IMR-90 (cell line): ENCODE measurements around the gene KIAA1614. TPM values are rescaled to one million over a fixed set of nuclear protein-coding genes. Genes with fewer than 3 reads are reported as not detected.

Experiments
- ATAC-seq: fragments of 200-7000 bp; cut with Tn5 transposase; 2 replicates; pipeline ENCODE4 v1.9.1; 2020; ENCODE audit warnings: low read depth, mild to moderate bottlenecking, moderate library complexity
- BruUV-seq: library from RNA; stranded (reverse); fragments of 400-500 nt; replicated peaks from 2 replicates; lab custom pipeline; 2021; lab: Mats Ljungman, UMichigan
- CTCF ChIA-PET: fragments of 300-600 bp; formaldehyde crosslinking; extraction: SDS; loops from one replicate; lab custom pipeline; 2021; ENCODE audit warnings: antibody characterized with exemption; lab: Yijun Ruan, JAX
- POLR2A ChIA-PET: fragments of 300-600 bp; sonication (Branson Sonifier 250); formaldehyde crosslinking; loops from one replicate; lab custom pipeline; 2022; ENCODE audit warnings: antibody characterized with exemption; ENCODE audit not compliant: unreplicated experiment; lab: Charles Lee
- DNase-seq: peaks from one replicate; pipeline ENCODE4 v3.0.0; 2013
- H2AFZ ChIP-seq: replicated peaks from 2 replicates; pipeline ENCODE3; 2013; ENCODE audit warnings: low read length, mild to moderate bottlenecking; ENCODE audit not compliant: poor library complexity
- H2AK5ac ChIP-seq: 2 replicates; pipeline ENCODE4 v1.6.1; 2013; ENCODE audit warnings: low read depth, low read length, inconsistent platforms
- H2AK9ac ChIP-seq: replicated peaks from 2 replicates; pipeline ENCODE3; 2013; ENCODE audit warnings: mild to moderate bottlenecking, low read depth, low read length, moderate library complexity; ENCODE audit not compliant: poor library complexity
- H2BK120ac ChIP-seq: 2 replicates; pipeline ENCODE4 v1.6.1; 2013; ENCODE audit warnings: low read depth, low read length, inconsistent platforms
- H2BK15ac ChIP-seq: 3 replicates; pipeline ENCODE4 v1.6.1; 2013; ENCODE audit warnings: low read depth, low read length, inconsistent platforms
- H2BK20ac ChIP-seq: 2 replicates; pipeline ENCODE4 v1.6.1; 2013; ENCODE audit warnings: low read depth, mild to moderate bottlenecking, inconsistent platforms, low read length, moderate library complexity
- H2BK5ac ChIP-seq: 2 replicates; pipeline ENCODE4 v1.6.1; 2013; ENCODE audit warnings: mild to moderate bottlenecking, low read depth, low read length, inconsistent platforms; ENCODE audit not compliant: poor library complexity, severe bottlenecking
- H3K14ac ChIP-seq: replicated peaks from 2 replicates; pipeline ENCODE4 v1.6.1; 2013; ENCODE audit warnings: low read depth, low read length, inconsistent platforms
- H3K18ac ChIP-seq: 2 replicates; pipeline ENCODE4 v1.6.1; 2013; ENCODE audit warnings: low read depth, low read length, control low read depth
- H3K23ac ChIP-seq: 2 replicates; pipeline ENCODE4 v1.6.1; 2013; ENCODE audit warnings: low read depth, low read length, inconsistent platforms
- H3K27ac ChIP-seq: 2 replicates; pipeline ENCODE4 v1.5.1; 2013; ENCODE audit warnings: mild to moderate bottlenecking, control low read depth, low read length; ENCODE audit not compliant: insufficient read depth
- H3K27me3 ChIP-seq: 2 replicates; pipeline ENCODE4 v1.6.1; 2013; ENCODE audit warnings: low read length; ENCODE audit not compliant: control insufficient read depth, insufficient read depth
- H3K36me3 ChIP-seq: 2 replicates; pipeline ENCODE4 v1.6.1; 2013; ENCODE audit warnings: low read length, mixed read lengths; ENCODE audit not compliant: control insufficient read depth, insufficient read depth
- H3K4ac ChIP-seq: 2 replicates; pipeline ENCODE4 v1.6.1; 2013; ENCODE audit warnings: low read depth, low read length, inconsistent platforms
- H3K4me1 ChIP-seq: 2 replicates; pipeline ENCODE4 v1.6.1; 2013; ENCODE audit warnings: low read length, mixed read lengths; ENCODE audit not compliant: control insufficient read depth, insufficient read depth
- H3K4me2 ChIP-seq: 2 replicates; pipeline ENCODE4 v1.6.1; 2013; ENCODE audit warnings: low read depth, mild to moderate bottlenecking, control low read depth, low read length, moderate library complexity
- H3K4me3 ChIP-seq: 2 replicates; pipeline ENCODE4 v1.5.1; 2013; ENCODE audit warnings: low read depth, mild to moderate bottlenecking, control low read depth, low read length, moderate library complexity; ENCODE audit not compliant: insufficient read depth
- H3K56ac ChIP-seq: 2 replicates; pipeline ENCODE4 v1.6.1; 2013; ENCODE audit warnings: low read length, inconsistent platforms; ENCODE audit not compliant: insufficient read depth; ENCODE audit errors: extremely low read depth
- H3K79me1 ChIP-seq, 2 experiments: 2 replicates each; pipeline ENCODE4 v1.6.1; 2013; ENCODE audit warnings: low read length in 2 of 2, inconsistent platforms in 1 of 2, low read depth in 1 of 2
- H3K9ac ChIP-seq: 2 replicates; pipeline ENCODE4 v1.6.1; 2013; ENCODE audit warnings: low read depth, low read length, control low read depth
- H3K9me1 ChIP-seq: 2 replicates; pipeline ENCODE4 v1.6.1; 2013; ENCODE audit warnings: low read length, inconsistent platforms; ENCODE audit not compliant: insufficient read depth
- H3K9me3 ChIP-seq: 2 replicates; pipeline ENCODE4 v1.6.1; 2013; ENCODE audit warnings: low read length; ENCODE audit not compliant: control insufficient read depth, insufficient read depth
- H4K20me1 ChIP-seq: 2 replicates; pipeline ENCODE4 v1.6.1; 2013; ENCODE audit warnings: low read length, inconsistent platforms; ENCODE audit not compliant: insufficient read depth
- H4K5ac ChIP-seq: 2 replicates; pipeline ENCODE4 v1.6.1; 2013; ENCODE audit warnings: mild to moderate bottlenecking, low read depth, low read length, control low read depth
- H4K8ac ChIP-seq, 2 experiments: 2 replicates each; pipeline ENCODE4 v1.6.1; 2013; ENCODE audit warnings: low read depth in 2 of 2, low read length in 2 of 2, control low read depth in 1 of 2, inconsistent platforms in 1 of 2
- H4K91ac ChIP-seq: 2 replicates; pipeline ENCODE4 v1.6.1; 2013; ENCODE audit warnings: low read depth, low read length, inconsistent platforms; ENCODE audit not compliant: insufficient read depth
- BHLHE40 ChIP-seq: fragments of 150-350 bp; IDR thresholded peaks from 2 replicates; pipeline ENCODE4 v1.6.1; 2016; ENCODE audit warnings: mild to moderate bottlenecking, low read depth, low read length
- MAFK ChIP-seq: IDR thresholded peaks from 2 replicates; pipeline ENCODE4 v1.6.1; 2012; ENCODE audit warnings: low read depth, low read length, improper control_type of control experiment
- MAZ ChIP-seq: IDR thresholded peaks from 2 replicates; pipeline ENCODE4 v1.6.1; 2012; ENCODE audit warnings: low read depth, mild to moderate bottlenecking, low read length, improper control_type of control experiment, moderate library complexity, borderline replicate concordance
- RFX5 ChIP-seq: IDR thresholded peaks from 2 replicates; pipeline ENCODE4 v1.8.0; 2012; ENCODE audit warnings: low read depth, mild to moderate bottlenecking, low read length, moderate library complexity
- WGBS, 2 experiments: methylation state at CpG; one replicate each; pipeline versions ENCODE4 v1.1.5 to v1.1.7; 2013; ENCODE audit warnings: missing lambda C conversion rate in 2 of 2; ENCODE audit not compliant: insufficient read length in 1 of 2; ENCODE audit errors: extremely low coverage in 2 of 2; 5-methylcytosine and 5-hydroxymethylcytosine counted together
- dilution Hi-C: fragments of 300-500 bp; cut with HindIII; formaldehyde crosslinking; loops from one replicate; pipeline ENCODE4 v1.14.3; 2018; ENCODE audit warnings: low sequenced_read_pairs; ENCODE audit not compliant: unreplicated experiment
- in situ Hi-C: fragments of 300-500 bp; cut with MboI; formaldehyde crosslinking; loops from 3 replicates; pipeline ENCODE4 v1.14.3; 2019; ENCODE audit warnings: low sequenced_read_pairs, inconsistent platforms, mixed read lengths
- intact Hi-C: fragments of 100-400 bp; cut with micrococcal nuclease; formaldehyde crosslinking; loops from 2 replicates; pipeline ENCODE4 v1.10.0; 2022
- polyA plus RNA-seq, 3 experiments: library from polyadenylated mRNA; depleted of rRNA; stranded (reverse); fragments of >200 nt; gene quantifications; 2 replicates each; pipeline ENCODE4 v1.2.3, GENCODE V29; 2012; ENCODE audit warnings: low replicate concordance in 1 of 3
- total RNA-seq: library from RNA; depleted of rRNA; stranded (reverse); fragments of >200 nt; gene quantifications from 2 replicates; pipeline ENCODE4 v1.2.3, GENCODE V29; 2012

Gene KIAA1614
- total and polyA plus RNA-seq, 2 of the 4 experiments (the other 2 are of a cell fraction), result 1.8 to 3.5 TPM

- Histone ChIP-seq H2AFZ (no peak overlapping the region), H3K4me2 (no peak overlapping the region), H3K27me3 (no peaks in the 10 kb centered on the region), H2AK9ac (no peak overlapping the region), H4K8ac (no peak overlapping the region), H3K23ac (no peak overlapping the region), H3K4ac (no peak overlapping the region), H2BK20ac (no peak overlapping the region), H2AK5ac (no peak overlapping the region), H2BK15ac (no peak overlapping the region), H3K18ac (no peak overlapping the region), H3K36me3 (0 out of 2 replicates have a peak, but pooled peaks cover 1% of the 10 kb centered on the region), H3K79me1 (no peaks in the 10 kb centered on the region), H3K4me1 (0 out of 2 replicates have a peak, but pooled peaks cover 2% of the 10 kb centered on the region), H3K9me3 (no peaks in the 10 kb centered on the region), H3K27ac (no peak overlapping the region), H4K20me1 (no peaks in the 10 kb centered on the region), H2BK5ac (no peak overlapping the region), H3K9ac (no peak overlapping the region; the same call in 1 of the 2 replicates), H4K5ac (no peak overlapping the region), H3K56ac (no peak overlapping the region), H4K91ac (no peak overlapping the region), H3K4me3 (no peak overlapping the region), H3K9me1 (no peaks in the 10 kb centered on the region), H2BK120ac (no peak overlapping the region), H3K14ac (no peak overlapping the region)
- in situ Hi-C loops, result no loop called here
- ATAC-seq (no peak), DNase-seq (no peak)
- no peak for TF ChIP-seq RFX5
- no peak for TF ChIP-seq MAFK
- TF ChIP-seq BHLHE40, result no peak
- TF ChIP-seq MAZ, result no peak
- WGBS, 2 experiments, result no CpG with 5 or more reads among the region's 3 CpGs
- CTCF ChIA-PET, result no interaction called here
- no TSS peak for BruUV-seq
- POLR2A ChIA-PET, result no interaction called here
- intact Hi-C loops, result no loop called here
- dilution Hi-C loops, result no loop called here
Observed at GRCh38 chr1:180893614-180894013, 19.1 kb upstream of the KIAA1614 start.
